Spleen (tissue), 11 donors: Measurements from ENCODE around the gene CPT1B. TPM values are rescaled to one million over a fixed set of nuclear protein-coding genes. Genes with fewer than 3 reads are reported as not detected.
"Not testable (repeated sequence)": the region's sequence is repeated elsewhere in the genome, so short reads cannot be mapped to it uniquely, and the experiment has no call there.

Experiments
- DNase-seq: peaks from one replicate; pipeline ENCODE4 v3.0.0-alpha.2; 2020
- H3K27ac ChIP-seq, 8 donors: fragments of 200-600 bp; sonication (generic) in 7 of 8; 1 replicate in 4 of 8; 2 replicates in 4 of 8; pipeline versions ENCODE4 v1.5.0 to v1.8.0; 2016 to 2021; ENCODE audit warnings: inconsistent platforms in 4 of 8, mild to moderate bottlenecking in 4 of 8, moderate library complexity in 1 of 8
- H3K27me3 ChIP-seq, 7 donors: fragments of 200-600 bp; sonication (generic) in 6 of 7; replicated peaks in 1 of 7; 1 replicate in 4 of 7; 2 replicates in 3 of 7; pipeline versions ENCODE4 v1.5.0 to v1.8.0; 2016 to 2021; ENCODE audit warnings: inconsistent platforms in 3 of 7, mild to moderate bottlenecking in 1 of 7
- H3K36me3 ChIP-seq, 6 donors: fragments of 200-600 bp; sonication (generic) in 5 of 6; 1 replicate in 4 of 6; 2 replicates in 2 of 6; pipeline versions ENCODE4 v1.5.0 to v1.8.0; 2016 to 2021; ENCODE audit warnings: inconsistent platforms in 2 of 6
- H3K4me1 ChIP-seq, 6 donors: fragments of 200-600 bp; sonication (generic) in 5 of 6; 1 replicate in 3 of 6; 2 replicates in 3 of 6; pipeline versions ENCODE4 v1.5.0 to v1.8.0; 2016 to 2021; ENCODE audit warnings: inconsistent platforms in 3 of 6
- H3K4me3 ChIP-seq, 8 donors: fragments of 200-600 bp; sonication (generic) in 7 of 8; 1 replicate in 4 of 8; 2 replicates in 4 of 8; pipeline versions ENCODE4 v1.5.0 to v1.8.0; 2016 to 2021; ENCODE audit warnings: inconsistent platforms in 4 of 8, mild to moderate bottlenecking in 4 of 8, moderate library complexity in 2 of 8
- H3K9me3 ChIP-seq, 8 donors: fragments of 200-600 bp; sonication (generic) in 7 of 8; 1 replicate in 4 of 8; 2 replicates in 4 of 8; pipeline versions ENCODE4 v1.5.0 to v1.8.0; 2016 to 2021; ENCODE audit warnings: inconsistent platforms in 4 of 8
- POLR2A ChIP-seq, 3 donors: fragments of 450-650 bp; IDR thresholded peaks; one replicate each; pipeline ENCODE4 v1.5.1; 2017; ENCODE audit warnings: antibody characterized with exemption in 3 of 3, mild to moderate bottlenecking in 1 of 3
- POLR2AphosphoS5 ChIP-seq, 3 donors: sonication (generic); formaldehyde crosslinking; IDR thresholded peaks; one replicate each; pipeline ENCODE4 v1.5.1; 2017; ENCODE audit warnings: antibody characterized with exemption in 3 of 3
- WGBS, 5 donors: extraction: QIAGEN DNeasy Blood & Tissue Kit in 3 of 5; methylation state at CpG; one replicate each; pipeline versions ENCODE4 v1.1.5 to v1.1.7; 2013 to 2018; 5-methylcytosine and 5-hydroxymethylcytosine counted together
- intact Hi-C: fragments of 100-400 bp; cut with DNase I; formaldehyde crosslinking; loops from one replicate; pipeline ENCODE4 v1.15.0; 2023; ENCODE audit warnings: low total_unique reads
- polyA plus RNA-seq, 3 donors: library from polyadenylated mRNA; stranded (reverse); fragments of 200-250 nt; gene quantifications; one replicate each; pipeline ENCODE4 v1.2.1, GENCODE V29; 2013
- total RNA-seq, 7 donors: library from RNA; depleted of rRNA in 3 of 7; stranded (reverse); fragments of >200 nt in 3 of 7; fragmentation: NEBNext Ultra II Directional in 4 of 7; extraction: Animal tissue kit (Norgen Biotek cat#: 25700) in 4 of 7; gene quantifications; one replicate each; pipeline versions ENCODE4 v1.1.0 to v1.2.1, GENCODE V29; 2016 to 2021
- TF ChIP-seq, protein P1 (sequence below), 11 experiments: fragments of 200-600 bp in 7 of 11; fragments of 450-650 bp in 4 of 11; sonication (generic) in 4 of 11; IDR thresholded peaks in 8 of 11; conservative IDR thresholded peaks in 3 of 11; 1 replicate in 7 of 11; 2 replicates in 4 of 11; pipeline versions ENCODE4 v1.4.0 to v1.8.0; 2016 to 2021; ENCODE audit warnings: antibody characterized with exemption in 11 of 11, inconsistent platforms in 4 of 11, mild to moderate bottlenecking in 1 of 11
- donor health status: healthy with polysubstance abuse.
- donor health status: DM: no; HTN: no; CAD: no; lungs with moderate emphysema.
- donor health status: DM: no; HTN: no; CAD: no.
- donor health status: Bipolar disorder and iron deficiency.
- donor health status: healthy.
- donor health status: DM: no; HTN: no; CAD: no.
- donor health status: DM: yes; HTN: yes; CAD: no.

CPT1B gene
- total and polyA plus RNA-seq, 10 donors = 23.6 to 55.3 (median 34.3) TPM

DNA sequence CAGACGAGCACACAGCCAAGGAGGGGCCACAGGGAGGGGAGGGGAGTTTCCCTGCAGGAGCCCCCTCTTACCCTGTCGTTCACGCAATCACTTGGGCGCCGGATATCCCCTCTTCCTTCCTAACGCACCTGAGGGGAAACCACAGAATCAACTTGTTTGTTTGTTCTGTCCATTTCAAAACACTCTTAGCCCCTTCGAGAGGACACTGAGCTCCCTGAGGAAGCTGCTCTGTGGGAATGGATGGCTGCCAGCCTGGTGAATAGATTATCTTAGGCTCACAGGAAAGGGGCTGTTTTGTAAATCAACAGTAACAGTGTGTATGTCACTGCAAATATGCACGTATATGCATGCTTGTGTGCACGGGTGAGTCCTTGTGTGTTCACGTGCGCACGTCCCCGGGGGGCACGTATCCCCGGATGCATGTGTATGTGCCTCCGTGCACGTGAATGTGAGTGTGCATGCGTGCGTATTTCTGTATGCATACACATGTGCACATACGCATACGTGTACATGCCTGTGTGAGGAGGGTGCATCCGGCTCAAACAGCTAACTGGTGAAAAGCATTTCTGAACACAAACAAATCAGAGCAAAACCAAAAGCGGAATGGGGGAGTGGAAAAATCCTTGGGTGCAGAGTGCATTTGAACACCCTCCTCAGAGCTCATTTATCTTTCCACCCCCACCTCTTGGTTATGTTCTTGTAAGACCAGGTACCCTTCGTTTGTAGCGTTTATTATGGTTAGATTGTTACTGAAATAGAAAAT lies 42.5 kb upstream of the CPT1B start:
- Histone ChIP-seq H3K27ac (peak overlapping the region in 7 of 8 donors; percentile 81 to 93 (median 88)), H3K36me3 (peaks cover 0 to 16% (median 9%) of the 10 kb centered on the region in 6 donors), H3K4me1 (peaks cover 17 to 47% (median 34%) of the 10 kb centered on the region in 6 donors), H3K27me3 (no peaks in the 10 kb centered on the region), H3K4me3 (peak overlapping the region; percentile 18 to 70 (median 38)), H3K9me3 (no peaks in the 10 kb centered on the region)
- TF ChIP-seq POLR2A (IDR thresholded peaks at IDR 0.05) = no peak
- TF ChIP-seq POLR2AphosphoS5 (IDR thresholded peaks at IDR 0.05) = peak in 2 of 3 donors; percentile 62 to 72
- TF ChIP-seq, protein P1, sequence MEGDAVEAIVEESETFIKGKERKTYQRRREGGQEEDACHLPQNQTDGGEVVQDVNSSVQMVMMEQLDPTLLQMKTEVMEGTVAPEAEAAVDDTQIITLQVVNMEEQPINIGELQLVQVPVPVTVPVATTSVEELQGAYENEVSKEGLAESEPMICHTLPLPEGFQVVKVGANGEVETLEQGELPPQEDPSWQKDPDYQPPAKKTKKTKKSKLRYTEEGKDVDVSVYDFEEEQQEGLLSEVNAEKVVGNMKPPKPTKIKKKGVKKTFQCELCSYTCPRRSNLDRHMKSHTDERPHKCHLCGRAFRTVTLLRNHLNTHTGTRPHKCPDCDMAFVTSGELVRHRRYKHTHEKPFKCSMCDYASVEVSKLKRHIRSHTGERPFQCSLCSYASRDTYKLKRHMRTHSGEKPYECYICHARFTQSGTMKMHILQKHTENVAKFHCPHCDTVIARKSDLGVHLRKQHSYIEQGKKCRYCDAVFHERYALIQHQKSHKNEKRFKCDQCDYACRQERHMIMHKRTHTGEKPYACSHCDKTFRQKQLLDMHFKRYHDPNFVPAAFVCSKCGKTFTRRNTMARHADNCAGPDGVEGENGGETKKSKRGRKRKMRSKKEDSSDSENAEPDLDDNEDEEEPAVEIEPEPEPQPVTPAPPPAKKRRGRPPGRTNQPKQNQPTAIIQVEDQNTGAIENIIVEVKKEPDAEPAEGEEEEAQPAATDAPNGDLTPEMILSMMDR (IDR thresholded peaks at IDR 0.05 in 8 of 11, conservative IDR thresholded peaks at IDR 0.05 in 3 of 11) = peak; percentile 3 to 95 (median 87)
- 2 to 9% (median 4%) methylated on average over 22 to 25 of the region's 25 CpGs for WGBS, 5 donors
- intact Hi-C loops = no loop called here
- DNase-seq = peak; percentile 91

DNA sequence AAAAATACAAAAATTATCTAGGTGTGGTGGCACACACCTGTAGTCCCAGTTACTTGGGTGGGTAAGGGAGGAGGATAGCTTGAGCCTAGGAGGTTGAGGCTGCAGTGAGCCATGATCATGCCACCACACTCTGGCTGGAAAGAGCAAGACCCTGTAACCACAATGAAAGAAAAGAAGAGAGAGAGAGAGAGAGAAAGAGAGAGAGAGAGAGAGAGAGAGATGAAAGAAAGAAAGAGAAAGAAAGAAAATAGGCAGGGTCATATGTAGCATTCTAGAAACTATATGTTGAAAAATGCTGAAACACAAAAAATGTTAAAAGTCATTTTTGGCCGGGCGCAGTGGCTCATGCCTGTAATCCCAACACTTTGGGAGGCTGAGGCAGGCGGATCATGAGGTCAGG lies 36.1 kb upstream of the CPT1B start:
- intact Hi-C loops, H3K4me1 ChIP-seq, H3K9me3 ChIP-seq, H3K4me3 ChIP-seq, H3K27ac ChIP-seq, DNase-seq, H3K36me3 ChIP-seq: not testable (repeated sequence)
- WGBS, 5 donors = 64 to 95% (median 82%) methylated on average over 3 of the region's 3 CpGs
- H3K27me3 ChIP-seq = peaks cover 0 to 46% (median 8%) of the 10 kb centered on the region in 7 donors

DNA sequence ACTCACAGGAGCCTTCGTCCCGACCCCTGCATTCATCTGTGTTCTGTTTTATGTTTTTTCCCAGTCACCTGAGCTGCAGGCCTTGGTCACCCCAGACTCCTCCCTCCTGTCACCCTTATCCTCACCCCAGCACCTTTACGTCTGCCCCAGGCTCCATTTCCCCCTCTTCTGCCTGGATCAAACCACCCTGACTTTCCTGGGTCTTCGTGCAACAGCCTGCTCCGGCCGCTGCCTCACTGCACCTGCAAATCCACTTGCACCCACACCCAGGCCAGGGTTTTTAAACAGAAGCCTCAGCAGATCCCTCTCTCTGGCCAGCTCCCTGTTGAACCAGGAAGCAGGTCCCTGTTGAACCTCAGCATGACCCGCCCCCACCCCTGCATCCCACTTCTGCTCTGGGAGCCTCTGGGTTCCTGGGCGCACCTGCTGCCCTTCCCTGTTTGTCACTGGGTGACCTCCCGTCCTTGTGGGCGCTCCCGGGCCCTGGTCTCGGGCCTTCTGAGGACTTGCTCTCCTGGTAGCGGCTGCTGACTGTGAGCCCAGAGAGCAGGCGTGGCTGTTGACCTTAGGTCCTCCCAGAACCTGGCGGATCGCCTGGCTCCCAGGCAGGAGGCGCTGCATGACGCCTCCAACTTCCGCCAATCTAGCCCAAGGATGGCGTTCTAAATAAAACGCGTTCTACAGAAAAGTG lies 35.2 kb upstream of the CPT1B start:
- peaks cover 0 to 8% (median 0%) of the 10 kb centered on the region in 6 donors for H3K4me1 ChIP-seq
- intact Hi-C loops = no loop called here
- no peak overlapping the region for H3K27ac ChIP-seq
- DNase-seq = peak; percentile 69
- no peaks in the 10 kb centered on the region for H3K36me3 ChIP-seq
- WGBS, 5 donors = 79 to 85% (median 83%) methylated on average over 22 of the region's 22 CpGs
- TF ChIP-seq POLR2AphosphoS5 (IDR thresholded peaks at IDR 0.05) (no peak), POLR2A (IDR thresholded peaks at IDR 0.05) (no peak)
- TF ChIP-seq, protein P1 (IDR thresholded peaks at IDR 0.05 in 8 of 11, conservative IDR thresholded peaks at IDR 0.05 in 3 of 11) = no peak
- peaks cover 0 to 47% (median 8%) of the 10 kb centered on the region in 7 donors for H3K27me3 ChIP-seq
- H3K9me3 ChIP-seq = no peaks in the 10 kb centered on the region
- H3K4me3 ChIP-seq = no peak overlapping the region

DNA sequence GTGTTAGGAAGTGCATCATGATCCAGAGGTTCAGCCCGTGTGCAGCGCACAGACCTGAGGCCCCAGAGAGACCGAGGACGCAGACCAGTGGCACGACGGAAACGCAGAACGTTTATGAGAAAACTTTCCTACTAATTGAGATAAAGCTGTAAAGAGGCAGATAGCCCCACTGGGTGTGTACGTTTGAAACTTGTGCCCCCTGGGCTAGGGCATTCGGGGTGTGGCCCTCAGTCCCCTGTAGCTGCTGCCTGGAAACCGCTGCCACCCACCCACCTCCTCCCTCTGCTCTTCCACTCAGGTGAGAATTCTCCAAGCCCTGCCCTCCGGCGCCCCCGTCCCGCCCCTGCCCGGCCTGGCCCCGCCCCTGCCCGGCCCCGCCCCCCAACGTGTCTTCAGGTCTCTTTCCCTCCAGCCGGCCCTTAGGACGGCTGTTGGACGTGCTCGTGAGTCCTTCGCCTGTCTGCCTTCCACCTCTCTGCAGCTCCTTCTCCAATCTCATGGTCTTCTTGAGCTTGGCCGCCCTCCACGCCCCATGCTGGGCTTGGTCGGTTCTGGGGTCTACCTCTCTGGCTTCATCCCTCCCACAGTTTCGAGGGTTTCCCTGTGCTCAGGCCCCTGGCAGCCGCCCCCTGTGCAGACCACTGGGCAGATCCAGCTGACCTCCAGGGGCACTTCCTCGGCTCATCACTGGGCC lies 34.4 kb upstream of the CPT1B start:
- no peaks in the 10 kb centered on the region for H3K36me3 ChIP-seq
- no peak overlapping the region for H3K27ac ChIP-seq
- H3K9me3 ChIP-seq = no peaks in the 10 kb centered on the region
- H3K4me3 ChIP-seq = no peak overlapping the region
- intact Hi-C loops = no loop called here
- DNase-seq = peak; percentile 71
- WGBS, 5 donors = 36 to 48% (median 38%) methylated on average over 24 to 31 of the region's 31 CpGs
- H3K27me3 ChIP-seq = peaks cover 0 to 51% (median 8%) of the 10 kb centered on the region in 7 donors
- TF ChIP-seq POLR2AphosphoS5 (IDR thresholded peaks at IDR 0.05) (no peak), POLR2A (IDR thresholded peaks at IDR 0.05) (no peak)
- H3K4me1 ChIP-seq = peaks cover 0 to 8% (median 0%) of the 10 kb centered on the region in 6 donors
